K562 (cell line): ENCODE results near the gene MC1R.

Experiments used
- HIVEP1 ChIP-seq: fragments of 250-450 bp; sonication (Bioruptor Pico); IDR thresholded peaks from 2 replicates; pipeline ENCODE4 v1.4.0; 2020; ENCODE audit warnings: mild to moderate bottlenecking
- KAT8 ChIP-seq: fragments of 450-650 bp; IDR thresholded peaks from 2 replicates; pipeline ENCODE4 v1.6.1; 2016; ENCODE audit warnings: low read depth, mild to moderate bottlenecking

- TF ChIP-seq KAT8 = no peak
- TF ChIP-seq HIVEP1 (CRISPR knock-in tag) = no peak
Measured at GRCh38 chr16:89892055-89892630, 26.5 kb upstream of the MC1R start.
